ENCODE results near the gene HAS3. TPM values are rescaled to one million over a fixed set of nuclear protein-coding genes. Genes with fewer than 3 reads are reported as not detected.
A peak's percentile ranks its signal among the peaks of the same experiment; 100 is the strongest.

HAS3 gene
- total RNA-seq, 3 donors from 2014 or later: 0.96 to 10.5 (median 2.5) TPM

DNA sequence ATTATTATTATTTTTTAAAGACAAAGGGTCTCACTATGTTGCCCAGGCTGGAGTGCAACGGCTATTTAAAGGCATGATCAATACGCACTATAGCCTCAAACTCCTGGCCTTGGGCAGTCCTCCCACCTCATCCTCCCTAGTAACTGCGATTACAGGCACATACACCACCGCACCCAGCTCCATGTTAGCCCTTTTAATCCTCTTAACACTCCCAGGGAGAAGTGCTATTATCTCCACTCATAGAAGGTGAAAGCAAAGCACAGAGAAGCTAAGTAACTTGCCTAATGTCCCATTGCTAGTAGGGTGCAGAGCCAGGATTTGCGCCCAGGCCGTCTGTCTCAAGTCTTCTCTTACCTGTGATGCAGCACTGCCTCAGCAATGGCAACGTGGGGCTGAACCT, 5.0 kb downstream of the HAS3 start:
- Histone ChIP-seq H3K4me3 (no peak overlapping the region), H3K9me3 (no peaks in the 10 kb centered on the region), H3K27me3 (peaks cover 0 to 3% of the 10 kb centered on the region in 2 donors), H3K4me1 (peaks cover 11 to 14% of the 10 kb centered on the region in 2 donors), H3K36me3 (no peaks in the 10 kb centered on the region), H3K27ac (no peak overlapping the region)
- intact Hi-C loops (cut with DNase I; ENCODE audit: low total_unique reads): no loop called here
- TF ChIP-seq, protein P1, sequence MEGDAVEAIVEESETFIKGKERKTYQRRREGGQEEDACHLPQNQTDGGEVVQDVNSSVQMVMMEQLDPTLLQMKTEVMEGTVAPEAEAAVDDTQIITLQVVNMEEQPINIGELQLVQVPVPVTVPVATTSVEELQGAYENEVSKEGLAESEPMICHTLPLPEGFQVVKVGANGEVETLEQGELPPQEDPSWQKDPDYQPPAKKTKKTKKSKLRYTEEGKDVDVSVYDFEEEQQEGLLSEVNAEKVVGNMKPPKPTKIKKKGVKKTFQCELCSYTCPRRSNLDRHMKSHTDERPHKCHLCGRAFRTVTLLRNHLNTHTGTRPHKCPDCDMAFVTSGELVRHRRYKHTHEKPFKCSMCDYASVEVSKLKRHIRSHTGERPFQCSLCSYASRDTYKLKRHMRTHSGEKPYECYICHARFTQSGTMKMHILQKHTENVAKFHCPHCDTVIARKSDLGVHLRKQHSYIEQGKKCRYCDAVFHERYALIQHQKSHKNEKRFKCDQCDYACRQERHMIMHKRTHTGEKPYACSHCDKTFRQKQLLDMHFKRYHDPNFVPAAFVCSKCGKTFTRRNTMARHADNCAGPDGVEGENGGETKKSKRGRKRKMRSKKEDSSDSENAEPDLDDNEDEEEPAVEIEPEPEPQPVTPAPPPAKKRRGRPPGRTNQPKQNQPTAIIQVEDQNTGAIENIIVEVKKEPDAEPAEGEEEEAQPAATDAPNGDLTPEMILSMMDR (IDR thresholded peaks at IDR 0.05): no peak
- TF ChIP-seq POLR2A (IDR thresholded peaks at IDR 0.05): no peak
- TF ChIP-seq POLR2AphosphoS5 (IDR thresholded peaks at IDR 0.05): no peak
- DNase-seq (ENCODE audit: low spot score in 2 of 2): no peak

DNA sequence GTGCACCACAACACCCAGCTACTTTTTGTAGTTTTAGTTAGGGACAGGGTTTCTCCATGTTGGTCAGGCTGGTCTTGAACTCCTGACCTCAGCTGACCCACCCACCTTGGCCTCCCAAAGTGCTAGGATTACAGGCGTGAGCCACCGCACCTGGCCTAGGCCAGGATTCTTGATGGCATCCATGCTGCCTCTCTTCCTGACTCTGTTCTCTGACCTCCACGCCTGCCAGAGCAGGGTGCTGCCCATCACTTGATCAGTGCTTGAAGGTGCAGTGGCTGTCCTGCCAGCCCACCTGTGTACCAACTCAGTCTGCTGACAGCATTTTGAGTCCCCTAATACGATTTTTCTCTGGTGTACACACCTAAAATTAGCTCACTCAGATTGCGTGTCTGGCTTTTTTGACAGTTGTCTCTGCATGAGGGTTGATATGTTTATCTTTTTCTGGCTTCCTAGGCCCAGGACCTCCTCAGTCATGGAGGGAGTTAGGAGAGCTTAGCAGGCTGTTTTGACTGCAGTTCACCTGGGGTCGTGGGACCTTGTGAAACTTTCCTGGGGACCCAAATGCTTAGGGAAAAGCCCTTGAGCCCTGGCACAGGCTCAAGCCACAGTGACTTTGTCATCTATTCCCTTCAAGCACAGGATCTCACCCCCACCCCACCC, 5.9 kb downstream of the HAS3 start:
- no peak for DNase-seq (ENCODE audit: low spot score in 2 of 2)
- Histone ChIP-seq H3K4me3 (no peak overlapping the region), H3K4me1 (peaks cover 11 to 13% of the 10 kb centered on the region in 2 donors), H3K36me3 (no peaks in the 10 kb centered on the region), H3K27me3 (peaks cover 0 to 3% of the 10 kb centered on the region in 2 donors), H3K27ac (peak overlapping the region in 1 of 2 donors; percentile 41), H3K9me3 (no peaks in the 10 kb centered on the region)
- intact Hi-C loops (cut with DNase I; ENCODE audit: low total_unique reads): no loop called here
- TF ChIP-seq, protein P1 (IDR thresholded peaks at IDR 0.05): no peak
- TF ChIP-seq POLR2AphosphoS5 (IDR thresholded peaks at IDR 0.05): no peak
- no peak for TF ChIP-seq POLR2A (IDR thresholded peaks at IDR 0.05)

DNA sequence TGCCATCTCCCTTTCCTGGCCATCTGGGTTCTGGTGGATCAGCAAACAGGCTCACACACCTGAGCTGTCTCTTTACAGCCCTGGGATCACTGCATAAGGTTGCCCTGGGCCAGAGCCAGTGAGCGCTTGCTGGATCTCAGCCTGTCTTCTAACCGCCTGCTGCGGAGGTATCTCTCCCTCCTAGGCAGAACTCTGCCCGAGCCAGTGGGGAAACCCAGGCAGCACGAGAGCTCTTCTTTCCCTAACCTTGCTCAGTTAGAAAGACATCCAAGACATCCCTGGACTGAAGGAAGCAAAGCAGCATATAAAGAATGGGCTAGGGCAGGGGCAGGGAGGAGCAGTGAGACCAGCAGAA, 6.4 kb downstream of the HAS3 start:
- H3K4me3 ChIP-seq: no peak overlapping the region
- intact Hi-C loops (cut with DNase I; ENCODE audit: low total_unique reads): no loop called here
- no peaks in the 10 kb centered on the region for H3K9me3 ChIP-seq
- TF ChIP-seq POLR2A (IDR thresholded peaks at IDR 0.05) (no peak), POLR2AphosphoS5 (IDR thresholded peaks at IDR 0.05) (no peak)
- TF ChIP-seq, protein P1 (IDR thresholded peaks at IDR 0.05): no peak
- peaks cover 9 to 11% of the 10 kb centered on the region in 2 donors for H3K4me1 ChIP-seq
- no peak for DNase-seq (ENCODE audit: low spot score in 2 of 2)
- no peaks in the 10 kb centered on the region for H3K36me3 ChIP-seq
- peak overlapping the region; percentile 41 to 54 for H3K27ac ChIP-seq
- H3K27me3 ChIP-seq: no peaks in the 10 kb centered on the region

DNA sequence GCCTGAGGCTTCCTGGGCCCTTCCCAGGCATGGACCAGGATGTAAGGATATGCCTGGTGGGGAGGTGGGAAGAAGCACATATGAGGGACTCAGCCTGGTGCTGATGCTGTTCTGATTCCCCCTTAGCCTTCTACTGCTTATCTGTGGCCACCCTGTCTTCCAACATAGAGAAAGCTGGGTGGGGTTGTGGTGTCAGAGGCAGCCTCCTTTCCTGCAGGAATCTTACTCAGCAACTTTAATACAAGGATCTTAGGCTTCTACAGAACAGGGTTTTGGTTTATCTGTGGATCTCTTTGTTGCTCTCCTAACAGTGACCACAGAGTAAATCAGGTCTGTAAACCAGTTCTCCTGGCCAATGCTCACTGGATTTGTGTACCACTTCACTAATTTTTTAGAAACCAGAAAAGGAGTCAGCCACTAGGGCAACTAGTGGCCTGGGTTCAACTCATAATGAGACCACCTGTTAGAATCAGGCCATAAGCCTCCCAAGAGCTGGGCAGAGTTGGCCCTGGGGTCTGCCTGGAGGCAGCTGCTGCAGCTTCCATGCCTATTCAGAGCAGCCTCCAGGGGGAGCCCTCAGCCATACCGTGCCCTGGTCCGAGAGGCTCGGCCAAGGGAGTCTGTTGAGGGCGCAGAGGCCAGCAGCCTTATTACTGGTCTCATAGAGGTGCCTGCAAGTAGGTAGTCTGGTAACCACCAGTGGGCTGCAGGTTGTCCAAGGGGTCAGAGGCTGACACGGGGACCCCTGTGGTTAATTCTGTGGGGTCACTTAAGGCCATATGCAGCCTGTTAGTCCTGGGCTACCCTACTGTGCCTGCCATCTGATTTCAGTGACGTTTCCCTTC, 7.1 kb downstream of the HAS3 start:
- H3K27me3 ChIP-seq: no peaks in the 10 kb centered on the region
- peak overlapping the region; percentile 46 to 54 for H3K27ac ChIP-seq
- intact Hi-C loops (cut with DNase I; ENCODE audit: low total_unique reads): no loop called here
- TF ChIP-seq POLR2A (IDR thresholded peaks at IDR 0.05): no peak
- TF ChIP-seq POLR2AphosphoS5 (IDR thresholded peaks at IDR 0.05): no peak
- TF ChIP-seq, protein P1 (IDR thresholded peaks at IDR 0.05): peak; percentile 21 to 31 (median 26)
- H3K36me3 ChIP-seq: no peaks in the 10 kb centered on the region
- no peak overlapping the region for H3K4me3 ChIP-seq
- peaks cover 6 to 9% of the 10 kb centered on the region in 2 donors for H3K4me1 ChIP-seq
- no peak for DNase-seq (ENCODE audit: low spot score in 2 of 2)
- H3K9me3 ChIP-seq: no peaks in the 10 kb centered on the region

GRCh38 chr16:69113216-69113615, 7.8 kb downstream of the HAS3 start:
- H3K27ac ChIP-seq: no peak overlapping the region
- peaks cover 0 to 9% of the 10 kb centered on the region in 2 donors for H3K4me1 ChIP-seq
- no peaks in the 10 kb centered on the region for H3K27me3 ChIP-seq
- H3K4me3 ChIP-seq: no peak overlapping the region
- intact Hi-C loops (cut with DNase I; ENCODE audit: low total_unique reads): no loop called here
- no peaks in the 10 kb centered on the region for H3K9me3 ChIP-seq
- DNase-seq (ENCODE audit: low spot score in 2 of 2): no peak
- TF ChIP-seq, protein P1 (IDR thresholded peaks at IDR 0.05): no peak
- no peak for TF ChIP-seq POLR2AphosphoS5 (IDR thresholded peaks at IDR 0.05)
- TF ChIP-seq POLR2A (IDR thresholded peaks at IDR 0.05): no peak
- H3K36me3 ChIP-seq: no peaks in the 10 kb centered on the region
